ENCODE measurements around the gene SLC26A9.

DNA sequence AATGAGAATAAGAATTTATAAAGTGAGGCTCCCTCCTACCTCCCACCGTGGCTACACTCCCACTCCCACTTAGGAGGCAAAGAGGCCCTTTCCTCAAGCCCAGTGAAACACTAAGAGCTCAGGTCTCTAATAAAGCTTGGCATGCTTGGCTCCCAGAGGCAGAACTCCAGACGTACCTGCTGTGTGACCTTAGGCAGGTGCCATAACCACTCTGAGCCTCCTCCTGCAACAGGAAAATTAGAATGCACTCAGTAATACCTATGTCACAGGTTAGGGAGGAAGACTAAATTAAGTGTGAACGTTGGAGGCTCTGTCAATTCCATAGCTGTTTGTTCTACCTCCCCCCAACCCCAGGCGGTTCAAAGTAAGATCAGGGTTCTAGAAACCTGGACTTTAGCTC is 16.5 kb upstream of the SLC26A9 start:
- TF ChIP-seq FOS (IDR thresholded peaks at IDR 0.05; ENCODE audit: low read depth, low read length): no peak
- no peak for TF ChIP-seq CEBPB (IDR thresholded peaks at IDR 0.05; ENCODE audit: low read depth, low read length)
- TF ChIP-seq RAD21 (IDR thresholded peaks at IDR 0.05; ENCODE audit: low read length): no peak
- TF ChIP-seq, protein P1, sequence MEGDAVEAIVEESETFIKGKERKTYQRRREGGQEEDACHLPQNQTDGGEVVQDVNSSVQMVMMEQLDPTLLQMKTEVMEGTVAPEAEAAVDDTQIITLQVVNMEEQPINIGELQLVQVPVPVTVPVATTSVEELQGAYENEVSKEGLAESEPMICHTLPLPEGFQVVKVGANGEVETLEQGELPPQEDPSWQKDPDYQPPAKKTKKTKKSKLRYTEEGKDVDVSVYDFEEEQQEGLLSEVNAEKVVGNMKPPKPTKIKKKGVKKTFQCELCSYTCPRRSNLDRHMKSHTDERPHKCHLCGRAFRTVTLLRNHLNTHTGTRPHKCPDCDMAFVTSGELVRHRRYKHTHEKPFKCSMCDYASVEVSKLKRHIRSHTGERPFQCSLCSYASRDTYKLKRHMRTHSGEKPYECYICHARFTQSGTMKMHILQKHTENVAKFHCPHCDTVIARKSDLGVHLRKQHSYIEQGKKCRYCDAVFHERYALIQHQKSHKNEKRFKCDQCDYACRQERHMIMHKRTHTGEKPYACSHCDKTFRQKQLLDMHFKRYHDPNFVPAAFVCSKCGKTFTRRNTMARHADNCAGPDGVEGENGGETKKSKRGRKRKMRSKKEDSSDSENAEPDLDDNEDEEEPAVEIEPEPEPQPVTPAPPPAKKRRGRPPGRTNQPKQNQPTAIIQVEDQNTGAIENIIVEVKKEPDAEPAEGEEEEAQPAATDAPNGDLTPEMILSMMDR (conservative IDR thresholded peaks at IDR 0.05; ENCODE audit: low read depth, low read length): no peak
- TF ChIP-seq, protein P2, sequence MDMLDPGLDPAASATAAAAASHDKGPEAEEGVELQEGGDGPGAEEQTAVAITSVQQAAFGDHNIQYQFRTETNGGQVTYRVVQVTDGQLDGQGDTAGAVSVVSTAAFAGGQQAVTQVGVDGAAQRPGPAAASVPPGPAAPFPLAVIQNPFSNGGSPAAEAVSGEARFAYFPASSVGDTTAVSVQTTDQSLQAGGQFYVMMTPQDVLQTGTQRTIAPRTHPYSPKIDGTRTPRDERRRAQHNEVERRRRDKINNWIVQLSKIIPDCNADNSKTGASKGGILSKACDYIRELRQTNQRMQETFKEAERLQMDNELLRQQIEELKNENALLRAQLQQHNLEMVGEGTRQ (IDR thresholded peaks at IDR 0.05; ENCODE audit: low read depth, low read length): no peak
- no peak for TF ChIP-seq RFX5 (IDR thresholded peaks at IDR 0.05; ENCODE audit: low read depth, low read length)
- TF ChIP-seq POLR2A (IDR thresholded peaks at IDR 0.05; ENCODE audit: low read depth, low read length): no peak
- no peak for TF ChIP-seq RCOR1 (IDR thresholded peaks at IDR 0.05; ENCODE audit: insufficient replicate concordance, low read length)
- no peak for TF ChIP-seq BHLHE40 (IDR thresholded peaks at IDR 0.05; ENCODE audit: low read depth, low read length)
